Liver (tissue), 9 donors: ENCODE results near the gene ARHGEF16. TPM values are rescaled to one million over a fixed set of nuclear protein-coding genes. Genes with fewer than 3 reads are reported as not detected.

ENCODE experiments used
- DNase-seq: peaks from one replicate; pipeline ENCODE4 v3.0.0-alpha.2; 2017; ENCODE audit warnings: low spot score
- H3K27ac ChIP-seq, 2 donors: one replicate each; pipeline ENCODE4 v1.7.0; 2013; ENCODE audit warnings: inconsistent platforms in 2 of 2, low read length in 2 of 2, control low read depth in 1 of 2, low read depth in 1 of 2, mild to moderate bottlenecking in 1 of 2
- H3K27me3 ChIP-seq, 4 donors: one replicate each; pipeline versions ENCODE4 v1.6.1 to v1.7.0; 2013; ENCODE audit warnings: low read length in 3 of 4, inconsistent platforms in 1 of 4, mild to moderate bottlenecking in 1 of 4, moderate library complexity in 1 of 4; ENCODE audit not compliant: control insufficient read depth in 4 of 4, insufficient read depth in 4 of 4
- H3K36me3 ChIP-seq, 4 donors: one replicate each; pipeline versions ENCODE4 v1.6.1 to v1.7.0; 2013; ENCODE audit warnings: low read length in 3 of 4, mild to moderate bottlenecking in 3 of 4, low read depth in 1 of 4, moderate library complexity in 1 of 4; ENCODE audit not compliant: control insufficient read depth in 4 of 4, insufficient read depth in 3 of 4
- H3K4me1 ChIP-seq, 4 donors: one replicate each; pipeline versions ENCODE4 v1.6.1 to v1.7.0; 2013; ENCODE audit warnings: low read length in 3 of 4, mild to moderate bottlenecking in 3 of 4, moderate library complexity in 1 of 4; ENCODE audit not compliant: control insufficient read depth in 4 of 4, insufficient read depth in 4 of 4
- H3K4me3 ChIP-seq, 3 donors: one replicate each; pipeline versions ENCODE4 v1.6.1 to v1.7.0; 2013; ENCODE audit warnings: low read length in 3 of 3, control low read depth in 1 of 3, low read depth in 1 of 3, mild to moderate bottlenecking in 1 of 3
- H3K9ac ChIP-seq, 2 donors: one replicate each; pipeline ENCODE4 v1.7.0; 2013; ENCODE audit warnings: low read length in 2 of 2, mild to moderate bottlenecking in 2 of 2, moderate library complexity in 2 of 2, control low read depth in 1 of 2, low read depth in 1 of 2
- H3K9me3 ChIP-seq, 4 donors: one replicate each; pipeline versions ENCODE4 v1.6.1 to v1.7.0; 2013; ENCODE audit warnings: low read length in 3 of 4; ENCODE audit not compliant: control insufficient read depth in 4 of 4
- ATF3 ChIP-seq: IDR thresholded peaks from 2 replicates; pipeline ENCODE4 v1.6.1; 2016; ENCODE audit warnings: antibody characterized with exemption
- CTCF ChIP-seq: fragments of 150-350 bp; IDR thresholded peaks from 2 replicates; pipeline ENCODE4 v1.5.1; 2017; ENCODE audit warnings: improper control_type of control experiment, low read depth, low read length; ENCODE audit not compliant: missing input control
- EGR1 ChIP-seq, 2 donors: IDR thresholded peaks; 2 replicates each; pipeline ENCODE4 v1.6.1; 2016 to 2018; ENCODE audit warnings: antibody characterized with exemption in 2 of 2, low read depth in 2 of 2
- FOXA1 ChIP-seq: IDR thresholded peaks from 2 replicates; pipeline ENCODE4 v1.6.1; 2016; ENCODE audit warnings: antibody characterized with exemption
- FOXA2 ChIP-seq: IDR thresholded peaks from 2 replicates; pipeline ENCODE4 v1.6.1; 2016; ENCODE audit warnings: antibody characterized with exemption
- GABPA ChIP-seq, 2 donors: IDR thresholded peaks in 1 of 2; conservative IDR thresholded peaks in 1 of 2; 2 replicates each; pipeline ENCODE4 v1.6.1; 2016; ENCODE audit warnings: antibody characterized with exemption in 2 of 2, mild to moderate bottlenecking in 1 of 2, moderate library complexity in 1 of 2
- HNF4A ChIP-seq, 2 donors: conservative IDR thresholded peaks; 2 replicates each; pipeline ENCODE4 v1.6.1; 2016; ENCODE audit warnings: antibody characterized with exemption in 2 of 2, mild to moderate bottlenecking in 2 of 2
- HNF4G ChIP-seq: IDR thresholded peaks from 2 replicates; pipeline ENCODE4 v1.6.1; 2016; ENCODE audit warnings: antibody characterized with exemption
- JUND ChIP-seq, 2 donors: IDR thresholded peaks; 2 replicates each; pipeline ENCODE4 v1.6.1; 2016; ENCODE audit warnings: antibody characterized with exemption in 2 of 2
- MAX ChIP-seq: IDR thresholded peaks from 2 replicates; pipeline ENCODE4 v1.6.1; 2016; ENCODE audit warnings: antibody characterized with exemption
- NR2F2 ChIP-seq: IDR thresholded peaks from 2 replicates; pipeline ENCODE4 v1.6.1; 2016; ENCODE audit warnings: antibody characterized with exemption
- RAD21 ChIP-seq, 2 donors: IDR thresholded peaks; 2 replicates each; pipeline ENCODE4 v1.6.1; 2016; ENCODE audit warnings: antibody characterized with exemption in 2 of 2, mild to moderate bottlenecking in 2 of 2
- REST ChIP-seq: IDR thresholded peaks from 2 replicates; pipeline ENCODE4 v1.6.1; 2016; ENCODE audit warnings: antibody characterized with exemption, mild to moderate bottlenecking
- RXRA ChIP-seq, 2 donors: IDR thresholded peaks; 2 replicates each; pipeline ENCODE4 v1.6.1; 2017 to 2018; ENCODE audit warnings: antibody characterized with exemption in 2 of 2, mild to moderate bottlenecking in 1 of 2
- SP1 ChIP-seq: IDR thresholded peaks from 2 replicates; pipeline ENCODE4 v1.6.1; 2018; ENCODE audit warnings: antibody characterized with exemption, mild to moderate bottlenecking
- TAF1 ChIP-seq: conservative IDR thresholded peaks from 2 replicates; pipeline ENCODE4 v1.6.1; 2016; ENCODE audit warnings: antibody characterized with exemption, mild to moderate bottlenecking
- YY1 ChIP-seq: IDR thresholded peaks from 2 replicates; pipeline ENCODE4 v1.6.1; 2016; ENCODE audit warnings: antibody characterized with exemption, mild to moderate bottlenecking
- ZBTB33 ChIP-seq: IDR thresholded peaks from 2 replicates; pipeline ENCODE4 v1.6.1; 2016; ENCODE audit warnings: antibody characterized with exemption
- WGBS: extraction: QIAGEN DNeasy Blood & Tissue Kit; methylation state at CpG from one replicate; pipeline ENCODE4 v1.1.7; 2013; 5-methylcytosine and 5-hydroxymethylcytosine counted together
- polyA plus RNA-seq, 2 donors: library from polyadenylated mRNA; stranded (reverse) in 1 of 2; unstranded in 1 of 2; fragments of 200-250 nt in 1 of 2; fragments of >200 nt in 1 of 2; fragmentation: Nextera tagmentation in 1 of 2; extraction: Ambion mirVana in 1 of 2; gene quantifications; one replicate each; pipeline versions ENCODE4 v1.2.1 to v1.2.3, GENCODE V29; 2013 to 2015
- total RNA-seq, 2 donors: library from RNA; depleted of rRNA; stranded (reverse); fragments of >200 nt; gene quantifications; one replicate each; pipeline ENCODE4 v1.2.3, GENCODE V29; 2014
- donor health status: healthy.
- donor health status: healthy.
- donor health status: healthy.
- donor health status: healthy.
- donor health status: healthy.

The ARHGEF16 gene
- total and polyA plus RNA-seq, 4 donors: 0.65 to 5.6 (median 2.8) TPM

GRCh38 chr1:3444736-3445135 is 9.7 kb upstream of the ARHGEF16 start:
- DNase-seq: no peak
- 71% methylated on average over 10 of the region's 10 CpGs for WGBS
- Histone ChIP-seq H3K27me3 (no peaks in the 10 kb centered on the region), H3K4me1 (no peaks in the 10 kb centered on the region), H3K9me3 (no peaks in the 10 kb centered on the region), H3K4me3 (no peak overlapping the region), H3K36me3 (no peaks in the 10 kb centered on the region), H3K27ac (no peak overlapping the region), H3K9ac (no peak overlapping the region)
- TF ChIP-seq RXRA (IDR thresholded peaks at IDR 0.05) (no peak), TAF1 (no peak), ATF3 (no peak), YY1 (no peak), ZBTB33 (no peak), FOXA2 (no peak), HNF4A (conservative IDR thresholded peaks at IDR 0.05) (no peak), JUND (IDR thresholded peaks at IDR 0.05) (no peak), CTCF (no peak), REST (no peak), MAX (no peak), NR2F2 (no peak), FOXA1 (no peak), HNF4G (no peak), EGR1 (IDR thresholded peaks at IDR 0.05; ENCODE audit: low read depth in 2 of 2) (no peak), GABPA (IDR thresholded peaks at IDR 0.05 in 1 of 2, conservative IDR thresholded peaks at IDR 0.05 in 1 of 2) (no peak), RAD21 (IDR thresholded peaks at IDR 0.05) (no peak), SP1 (no peak)
